DMS53 treated with DMSO at 0.1 percent for 48 hours (cell line): ENCODE data around the gene HNRNPR.
"Not testable (repeated sequence)": the region's sequence is repeated elsewhere in the genome, so short reads cannot be mapped to it uniquely, and the experiment has no call there.

ENCODE experiments used
- DNase-seq: peaks from one replicate; lab custom pipeline; 2025; ENCODE audit not compliant: unreplicated experiment; lab: John Stamatoyannopoulos, UW

Gene HNRNPR

DNA sequence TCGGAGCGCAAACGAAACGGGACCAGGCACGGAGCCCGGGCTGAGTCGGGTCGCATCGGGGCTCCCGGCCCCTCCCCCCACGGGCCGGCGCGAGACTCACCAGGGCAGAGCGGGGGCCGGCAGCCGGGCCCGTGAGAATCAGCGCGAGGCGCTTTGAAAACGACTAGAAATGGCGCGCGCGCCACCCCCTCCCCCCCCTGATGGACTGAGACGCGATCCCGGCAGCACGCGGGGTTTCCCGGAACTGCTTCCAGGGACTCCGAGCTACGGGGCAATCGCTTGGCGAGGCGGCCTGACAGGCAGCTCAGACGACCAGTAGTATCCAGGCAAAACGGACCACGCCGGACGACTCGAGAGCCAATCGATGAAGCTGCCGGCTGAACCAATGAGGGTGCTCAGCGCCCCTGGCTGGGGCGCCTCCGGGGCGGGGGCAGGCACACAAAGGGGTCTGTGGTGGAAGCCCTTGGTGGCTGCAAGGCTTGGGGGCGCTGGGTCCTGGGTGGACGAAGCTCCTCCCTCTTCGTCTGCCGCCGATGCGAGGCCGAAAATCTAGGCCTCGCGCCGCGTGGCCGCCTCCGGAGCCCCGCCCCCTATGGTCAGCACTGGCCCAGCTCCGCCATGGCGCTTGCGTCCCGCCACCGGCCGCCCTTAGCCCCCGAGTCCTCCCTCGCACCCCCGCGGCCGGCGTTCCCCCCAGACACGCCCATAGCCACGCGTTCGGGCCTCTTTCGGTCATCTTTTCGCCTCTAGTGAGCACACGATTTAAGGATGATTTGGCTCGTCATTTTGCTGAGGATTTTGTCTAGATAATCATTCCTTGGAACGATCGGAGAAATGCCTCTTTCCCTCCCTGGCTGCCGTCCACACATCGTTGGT is at the start of gene HNRNPR:
Gene HNRNPR, minus strand, starts transcription at position 174 of the 876 bp plus-strand sequence. CDS start 3,276 bp downstream, outside the sequence.
- peak; percentile 99 for DNase-seq

- DNase-seq: no peak
These were observed 49.6 kb upstream of the HNRNPR start for GRCh38 chr1:23393706-23394105.

DNA sequence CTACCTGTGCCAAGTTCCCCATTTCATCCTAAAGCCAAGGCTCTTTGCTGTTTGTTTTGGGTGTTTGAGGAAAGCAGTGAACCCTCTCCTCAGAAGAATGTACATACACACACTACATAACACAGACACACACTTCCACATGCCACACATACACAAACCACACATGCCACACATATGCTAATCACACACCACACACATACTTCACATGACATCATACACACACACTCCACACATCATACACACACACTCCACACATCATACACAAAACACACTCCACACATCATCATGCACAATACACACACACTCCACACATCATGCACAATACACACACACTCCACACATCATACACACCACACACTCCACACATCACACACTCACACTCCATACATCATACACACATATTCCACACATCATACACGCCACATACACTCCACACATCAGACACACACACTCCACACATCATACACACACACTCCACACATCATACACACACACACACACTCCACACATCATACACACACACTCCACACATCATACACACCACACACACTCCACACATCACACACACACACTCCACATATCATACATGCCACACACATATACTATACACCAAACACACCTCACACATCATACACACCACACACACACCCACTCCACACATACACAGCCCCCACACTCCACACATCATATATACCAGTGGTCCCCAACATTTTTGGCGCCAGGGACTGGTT is 48.2 kb upstream of the HNRNPR start:
- no peak for DNase-seq

- no peak for DNase-seq
These were observed 45.8 kb upstream of the HNRNPR start for GRCh38 chr1:23389837-23390321.

DNA sequence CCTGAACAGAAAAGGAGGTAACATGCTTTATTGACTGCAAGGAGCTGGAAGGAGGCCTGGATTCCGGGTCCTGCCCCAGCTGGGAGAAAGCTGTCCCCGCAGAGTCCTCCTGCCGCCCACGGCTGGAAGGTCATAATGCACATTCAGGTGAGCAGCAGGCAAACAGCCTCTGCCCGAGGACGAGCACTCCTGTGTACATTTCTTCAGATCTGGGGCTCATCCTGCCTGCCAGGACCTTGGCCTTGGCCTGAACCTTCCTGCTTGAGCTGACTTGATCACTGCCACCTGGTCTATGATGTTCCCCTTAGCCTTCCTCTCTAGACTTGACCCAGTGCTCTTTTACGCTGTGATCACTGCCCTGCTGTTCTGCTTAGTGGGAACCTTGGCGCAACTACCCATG is 43.4 kb upstream of the HNRNPR start:
- no peak for DNase-seq

GRCh38 chr1:23385119-23385621 is 41.1 kb upstream of the HNRNPR start:
- DNase-seq: no peak

- no peak for DNase-seq
These were observed 40.4 kb upstream of the HNRNPR start for GRCh38 chr1:23384312-23385058.

GRCh38 chr1:23383577-23384311 is 39.7 kb upstream of the HNRNPR start:
- no peak for DNase-seq

- no peak for DNase-seq
These were observed 37.3 kb upstream of the HNRNPR start for GRCh38 chr1:23381233-23381885.

DNA sequence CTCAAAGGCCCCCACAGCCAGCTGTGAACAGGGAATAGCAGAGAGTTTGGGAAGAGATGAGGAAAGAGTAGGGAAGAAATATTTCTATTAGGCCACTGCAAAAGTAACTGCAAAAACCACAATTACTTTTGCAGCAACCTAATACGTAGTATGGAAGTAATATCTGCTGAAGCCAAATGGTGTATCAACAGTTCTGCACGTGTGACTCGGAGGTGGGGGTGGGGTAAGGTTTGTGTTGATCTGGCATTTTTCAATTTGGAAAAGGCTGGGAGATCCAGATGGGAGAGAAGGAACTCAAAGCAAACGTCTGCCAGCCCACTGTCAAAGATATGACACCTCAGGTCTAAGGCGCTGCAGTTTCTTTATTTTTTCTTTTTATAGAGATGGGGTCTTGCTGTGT is 36.6 kb upstream of the HNRNPR start:
- DNase-seq: no peak

DNA sequence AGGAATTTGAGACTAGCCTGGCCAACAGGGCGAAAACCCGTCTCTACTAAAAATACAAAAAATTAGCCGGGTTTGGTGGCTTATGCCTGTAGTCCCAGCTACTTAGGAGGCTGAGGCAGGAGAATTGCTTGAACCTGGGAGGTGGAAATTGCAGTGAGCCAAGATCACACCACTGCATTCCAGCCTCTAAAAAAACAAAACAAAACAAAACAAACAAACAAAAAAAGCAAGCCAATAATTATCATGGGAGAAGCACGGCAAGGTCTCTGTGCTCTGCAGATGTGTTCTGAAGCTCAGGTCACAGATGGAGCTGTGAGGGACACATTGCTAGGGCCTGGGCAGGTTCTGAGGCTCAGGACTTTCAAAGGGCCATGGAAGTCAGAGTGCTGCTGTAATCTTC is 36.2 kb upstream of the HNRNPR start:
- not testable (repeated sequence) for DNase-seq

- peak; percentile 95 for DNase-seq
These were observed 33.1 kb upstream of the HNRNPR start for GRCh38 chr1:23376890-23377811.

DNA sequence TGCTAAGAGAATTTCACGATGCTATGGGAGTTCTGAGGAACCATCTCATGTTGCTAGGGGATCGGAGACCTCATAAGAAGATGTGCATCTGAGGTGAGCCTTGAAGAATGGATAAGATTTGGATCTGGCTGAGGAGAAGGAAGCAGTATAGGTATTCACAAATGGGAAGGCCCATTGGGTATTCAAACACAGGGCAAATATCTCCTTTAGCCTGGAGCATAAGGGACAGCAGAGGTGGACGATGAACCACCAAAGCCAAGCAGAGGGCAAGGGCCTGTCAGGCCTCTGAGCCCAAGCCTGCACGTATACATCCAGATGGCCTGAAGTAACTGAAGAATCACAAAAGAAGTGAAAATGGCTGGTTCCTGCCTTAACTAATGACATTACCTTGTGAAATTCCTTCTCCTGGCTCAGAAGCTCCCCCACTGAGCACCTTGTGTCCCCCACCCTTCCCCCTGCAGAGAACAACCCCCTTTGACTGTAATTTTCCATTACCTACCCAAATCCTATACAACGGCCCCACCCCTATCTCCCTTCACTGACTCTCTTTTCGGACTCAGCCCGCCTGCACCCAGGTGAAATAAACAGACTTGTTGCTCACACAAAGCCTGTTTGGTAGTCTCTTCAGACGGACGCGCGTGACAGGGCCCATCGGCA is 30.1 kb upstream of the HNRNPR start:
- DNase-seq: not testable (repeated sequence)

DNA sequence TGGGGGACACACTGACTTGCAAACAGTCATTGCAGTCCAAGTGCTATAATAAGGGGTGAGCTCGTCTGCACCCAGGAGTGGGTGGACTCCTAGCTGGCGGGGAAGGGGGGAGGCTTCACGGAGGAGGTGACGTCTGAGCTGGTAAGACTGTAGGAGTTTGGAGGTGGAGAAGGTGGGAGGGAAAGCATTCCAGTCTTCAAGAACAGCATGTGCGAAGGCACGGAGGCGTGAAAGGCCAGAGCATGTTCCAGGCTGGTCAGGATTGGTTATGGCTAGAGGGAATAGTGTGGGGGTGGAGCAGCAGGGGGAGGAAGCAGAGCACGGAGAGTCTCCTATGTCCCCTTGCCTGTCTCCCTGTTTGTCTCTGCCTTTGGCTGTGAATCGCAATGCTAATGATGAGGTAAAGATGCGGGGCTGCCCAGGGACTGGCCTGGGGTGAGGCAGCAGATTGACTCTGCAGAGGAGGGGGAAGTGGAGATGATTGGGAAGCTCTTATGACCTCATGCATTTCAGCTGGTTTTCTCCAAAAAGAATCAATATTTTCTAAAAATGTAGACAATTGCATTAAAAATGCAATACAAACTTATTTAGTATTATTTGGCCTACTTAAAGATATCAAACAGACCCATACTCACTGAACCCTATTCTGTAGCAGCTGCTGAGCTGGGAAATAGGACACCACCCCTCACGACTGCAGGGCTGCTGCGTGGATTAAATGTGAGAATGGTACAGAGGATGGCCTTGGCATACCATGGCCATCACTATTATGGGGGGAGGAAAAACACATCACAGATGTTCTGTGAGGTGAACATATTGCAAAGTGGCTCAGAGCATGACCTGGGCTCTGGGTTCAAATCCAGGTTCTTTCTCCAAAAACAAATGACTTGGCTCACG is 28.1 kb upstream of the HNRNPR start:
- DNase-seq: no peak

- no peak for DNase-seq
These were observed 26.9 kb upstream of the HNRNPR start for GRCh38 chr1:23370709-23371584.

- no peak for DNase-seq
These were observed 26.2 kb upstream of the HNRNPR start for GRCh38 chr1:23370330-23370708.
